Spleen (tissue), 7 donors: ENCODE data around the gene PTPN4.

Experiments
- POLR2A ChIP-seq, 3 donors: fragments of 450-650 bp; IDR thresholded peaks; one replicate each; pipeline ENCODE4 v1.5.1; 2017; ENCODE audit warnings: antibody characterized with exemption in 3 of 3, mild to moderate bottlenecking in 1 of 3
- TF ChIP-seq, protein P1 (sequence below), 11 experiments: fragments of 200-600 bp in 7 of 11; fragments of 450-650 bp in 4 of 11; sonication (generic) in 4 of 11; IDR thresholded peaks in 8 of 11; conservative IDR thresholded peaks in 3 of 11; 1 replicate in 7 of 11; 2 replicates in 4 of 11; pipeline versions ENCODE4 v1.4.0 to v1.8.0; 2016 to 2021; ENCODE audit warnings: antibody characterized with exemption in 11 of 11, inconsistent platforms in 4 of 11, mild to moderate bottlenecking in 1 of 11
- donor health status: DM: no; HTN: no; CAD: no; lungs with moderate emphysema.
- donor health status: DM: no; HTN: no; CAD: no.
- donor health status: DM: no; HTN: no; CAD: no.

DNA sequence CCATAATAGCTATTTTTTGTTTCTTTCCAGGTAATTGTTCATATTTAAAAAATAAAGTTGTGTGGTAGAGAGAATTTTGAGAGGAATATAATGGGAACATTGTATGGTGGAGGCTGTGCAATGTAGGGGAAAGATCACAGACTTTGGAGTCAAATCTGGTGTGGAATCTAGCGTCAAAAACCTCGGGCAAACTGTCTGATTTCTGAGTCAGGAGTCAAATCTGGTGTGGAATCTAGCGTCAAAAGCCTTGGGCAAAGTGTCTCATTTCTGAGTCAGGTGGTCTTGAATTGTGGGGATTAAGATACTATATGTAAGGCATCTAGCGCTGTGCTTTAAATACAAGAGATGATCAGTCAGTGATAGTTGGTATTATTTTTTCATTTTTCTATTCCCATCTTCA is 5.1 kb downstream of the PTPN4 start:
- TF ChIP-seq, protein P1, sequence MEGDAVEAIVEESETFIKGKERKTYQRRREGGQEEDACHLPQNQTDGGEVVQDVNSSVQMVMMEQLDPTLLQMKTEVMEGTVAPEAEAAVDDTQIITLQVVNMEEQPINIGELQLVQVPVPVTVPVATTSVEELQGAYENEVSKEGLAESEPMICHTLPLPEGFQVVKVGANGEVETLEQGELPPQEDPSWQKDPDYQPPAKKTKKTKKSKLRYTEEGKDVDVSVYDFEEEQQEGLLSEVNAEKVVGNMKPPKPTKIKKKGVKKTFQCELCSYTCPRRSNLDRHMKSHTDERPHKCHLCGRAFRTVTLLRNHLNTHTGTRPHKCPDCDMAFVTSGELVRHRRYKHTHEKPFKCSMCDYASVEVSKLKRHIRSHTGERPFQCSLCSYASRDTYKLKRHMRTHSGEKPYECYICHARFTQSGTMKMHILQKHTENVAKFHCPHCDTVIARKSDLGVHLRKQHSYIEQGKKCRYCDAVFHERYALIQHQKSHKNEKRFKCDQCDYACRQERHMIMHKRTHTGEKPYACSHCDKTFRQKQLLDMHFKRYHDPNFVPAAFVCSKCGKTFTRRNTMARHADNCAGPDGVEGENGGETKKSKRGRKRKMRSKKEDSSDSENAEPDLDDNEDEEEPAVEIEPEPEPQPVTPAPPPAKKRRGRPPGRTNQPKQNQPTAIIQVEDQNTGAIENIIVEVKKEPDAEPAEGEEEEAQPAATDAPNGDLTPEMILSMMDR (IDR thresholded peaks at IDR 0.05 in 8 of 11, conservative IDR thresholded peaks at IDR 0.05 in 3 of 11): no peak
- no peak for TF ChIP-seq POLR2A (IDR thresholded peaks at IDR 0.05)
